ENCODE data around the gene TXNL4A.

The TXNL4A gene

DNA sequence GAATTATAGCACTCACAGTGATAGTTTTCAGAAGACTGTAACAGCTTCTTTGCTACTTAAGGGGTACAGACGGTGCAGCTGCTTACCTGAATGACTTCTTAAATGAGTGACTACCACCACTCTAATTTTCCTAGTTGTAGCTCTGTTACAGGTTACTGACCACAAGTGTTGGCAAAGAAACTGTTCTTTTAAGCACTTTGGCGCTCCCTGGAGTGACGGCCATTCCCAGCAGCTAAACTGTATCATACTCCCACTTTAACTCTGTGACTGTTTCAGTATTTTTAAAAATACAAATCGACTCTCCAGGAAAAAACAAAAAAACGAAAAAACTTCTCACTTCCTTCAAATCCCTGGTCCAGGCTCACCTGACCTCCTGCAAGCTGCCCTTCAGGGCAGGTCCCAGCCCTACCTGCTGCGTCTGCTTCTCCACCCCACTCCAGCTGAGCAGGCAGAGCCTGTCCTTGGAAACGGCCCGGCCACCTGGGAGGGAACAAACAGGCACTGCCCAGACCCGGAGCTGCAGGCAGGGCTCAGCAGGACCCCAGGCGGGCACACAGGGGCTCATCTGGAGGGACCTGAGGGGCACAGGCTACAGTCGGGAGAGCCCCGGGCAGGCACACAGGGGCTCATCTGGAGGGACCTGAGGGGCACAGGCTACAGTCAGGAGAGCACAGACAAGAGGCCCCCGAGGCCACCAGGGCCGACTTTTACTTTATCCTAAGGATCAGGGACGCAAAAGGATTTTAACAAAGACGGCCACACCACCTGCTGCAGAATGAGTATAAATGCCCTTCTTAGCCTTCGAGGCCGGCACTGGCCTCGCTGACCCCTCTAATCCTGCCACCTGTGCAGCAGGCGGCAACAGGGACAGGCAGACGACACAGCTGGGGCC, 61.4 kb downstream of the TXNL4A start:
- Histone ChIP-seq H3K4me3 (replicated peaks; ENCODE audit: low read depth, low read length) (no peak overlapping the region), H3K36me3 (ENCODE audit: control insufficient read depth, insufficient read depth, low read length) (peaks cover 20% of the 10 kb centered on the region), H3K27me3 (replicated peaks; ENCODE audit: control insufficient read depth, insufficient read depth, low read length) (no peaks in the 10 kb centered on the region)
- TF ChIP-seq CTCF (IDR thresholded peaks at IDR 0.05; ENCODE audit: insufficient read depth, low read length, poor library complexity, severe bottlenecking): no peak
- no peak for DNase-seq (ENCODE audit: extremely low read depth, insufficient read length)

- DNase-seq (ENCODE audit: extremely low read depth, insufficient read length): no peak
- H3K27me3 ChIP-seq (replicated peaks; ENCODE audit: control insufficient read depth, insufficient read depth, low read length): no peaks in the 10 kb centered on the region
- H3K36me3 ChIP-seq (ENCODE audit: control insufficient read depth, insufficient read depth, low read length): peaks cover 21% of the 10 kb centered on the region
- TF ChIP-seq CTCF (IDR thresholded peaks at IDR 0.05; ENCODE audit: insufficient read depth, low read length, poor library complexity, severe bottlenecking): no peak
- no peak overlapping the region for H3K4me3 ChIP-seq (replicated peaks; ENCODE audit: low read depth, low read length)
Measured at GRCh38 chr18:79926306-79926705, 62.1 kb downstream of the TXNL4A start.

- no peak for DNase-seq (ENCODE audit: extremely low read depth, insufficient read length)
- H3K4me3 ChIP-seq (replicated peaks; ENCODE audit: low read depth, low read length): no peak overlapping the region
- peaks cover 21% of the 10 kb centered on the region for H3K36me3 ChIP-seq (ENCODE audit: control insufficient read depth, insufficient read depth, low read length)
- no peaks in the 10 kb centered on the region for H3K27me3 ChIP-seq (replicated peaks; ENCODE audit: control insufficient read depth, insufficient read depth, low read length)
- no peak for TF ChIP-seq CTCF (IDR thresholded peaks at IDR 0.05; ENCODE audit: insufficient read depth, low read length, poor library complexity, severe bottlenecking)
Measured at GRCh38 chr18:79924814-79925731, 63.3 kb downstream of the TXNL4A start.

DNA sequence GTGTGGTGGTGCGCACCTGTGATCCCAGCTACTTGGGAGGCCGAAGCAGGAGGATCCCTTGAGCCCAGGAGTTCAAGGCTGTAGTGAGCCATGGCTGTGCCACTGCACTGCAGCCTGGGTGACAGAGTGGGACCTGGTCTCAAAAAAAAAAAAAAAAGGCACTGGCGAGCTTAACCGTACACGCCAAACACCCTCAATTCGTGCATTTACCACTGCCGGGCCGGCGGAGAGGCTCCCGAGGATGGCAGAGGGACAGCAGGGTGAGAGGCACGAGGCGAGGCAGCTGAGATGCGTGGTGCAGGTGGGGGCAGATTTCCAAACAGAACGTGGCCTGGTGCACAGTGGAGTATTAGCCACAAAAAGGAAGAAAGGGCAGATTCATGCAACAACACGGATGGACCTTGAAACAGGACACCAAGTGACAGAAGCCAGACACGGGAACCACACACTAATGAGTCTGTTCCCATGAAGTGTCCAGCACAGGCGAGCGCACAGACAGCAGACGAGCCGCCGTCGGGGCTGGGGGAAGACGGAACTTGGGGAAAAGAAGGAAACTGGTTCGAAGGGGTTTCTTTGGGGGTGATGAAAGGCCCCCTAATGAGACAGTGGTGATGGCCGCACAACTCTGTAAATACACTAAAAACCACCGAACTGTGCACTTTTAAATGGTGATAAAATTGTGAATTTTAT, 64.3 kb downstream of the TXNL4A start:
- no peaks in the 10 kb centered on the region for H3K27me3 ChIP-seq (replicated peaks; ENCODE audit: control insufficient read depth, insufficient read depth, low read length)
- TF ChIP-seq CTCF (IDR thresholded peaks at IDR 0.05; ENCODE audit: insufficient read depth, low read length, poor library complexity, severe bottlenecking): no peak
- no peak for DNase-seq (ENCODE audit: extremely low read depth, insufficient read length)
- H3K36me3 ChIP-seq (ENCODE audit: control insufficient read depth, insufficient read depth, low read length): peaks cover 21% of the 10 kb centered on the region
- H3K4me3 ChIP-seq (replicated peaks; ENCODE audit: low read depth, low read length): no peak overlapping the region

GRCh38 chr18:79922971-79923411, 65.4 kb downstream of the TXNL4A start:
- Histone ChIP-seq H3K36me3 (ENCODE audit: control insufficient read depth, insufficient read depth, low read length) (peaks cover 17% of the 10 kb centered on the region), H3K27me3 (replicated peaks; ENCODE audit: control insufficient read depth, insufficient read depth, low read length) (no peaks in the 10 kb centered on the region), H3K4me3 (replicated peaks; ENCODE audit: low read depth, low read length) (no peak overlapping the region)
- DNase-seq (ENCODE audit: extremely low read depth, insufficient read length): no peak
- TF ChIP-seq CTCF (IDR thresholded peaks at IDR 0.05; ENCODE audit: insufficient read depth, low read length, poor library complexity, severe bottlenecking): no peak
